ENCODE results near the gene GPHN.

GPHN gene

DNA sequence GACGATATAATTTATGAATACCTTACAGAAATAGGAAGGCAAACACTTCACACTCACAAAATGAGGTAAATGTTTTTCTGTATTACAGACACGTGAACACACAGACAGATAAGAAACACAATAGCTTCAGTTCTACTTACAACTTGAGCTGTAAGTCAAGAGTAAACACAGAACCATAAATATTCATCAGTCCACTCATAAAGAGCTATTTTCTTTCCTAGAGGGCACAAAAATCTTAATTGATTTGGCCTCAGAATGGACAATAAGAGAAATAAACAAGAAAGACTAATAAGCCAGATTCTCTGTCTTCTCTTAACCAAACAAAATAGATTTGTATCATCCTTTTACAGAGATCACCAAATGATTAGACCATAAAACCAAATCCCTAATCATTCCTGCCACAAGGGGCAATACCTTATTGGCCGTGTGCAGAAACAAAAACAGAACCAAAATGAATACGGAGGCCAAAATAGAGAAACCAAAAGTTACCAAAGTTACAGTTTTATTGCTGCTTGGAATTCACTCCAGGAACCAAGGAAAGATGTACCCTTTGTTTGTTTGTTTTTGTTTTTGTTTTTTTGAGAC is 643.2 kb downstream of the GPHN start:
- DNase-seq (ENCODE audit: low read depth in 2 of 2) = no peak

DNA sequence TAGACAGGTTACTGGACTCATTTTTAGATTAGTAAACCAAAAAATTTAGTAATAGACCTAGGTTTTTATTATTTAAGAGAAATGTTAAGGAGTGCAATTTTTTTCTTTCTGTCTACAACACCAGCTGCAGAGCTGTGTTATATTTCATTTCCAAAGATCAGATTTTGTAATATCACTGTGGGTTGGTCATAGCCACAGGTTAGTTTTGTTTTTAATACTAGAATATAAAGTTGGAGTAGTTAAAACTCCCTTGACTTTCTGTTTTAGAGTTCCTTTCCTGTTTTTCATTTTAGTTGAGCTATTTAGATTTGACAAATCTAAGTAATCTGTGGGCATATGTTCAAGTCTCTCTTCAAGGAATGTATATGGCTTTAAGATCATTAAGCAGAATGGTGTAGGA is 650.6 kb downstream of the GPHN start:
- no peak for DNase-seq (ENCODE audit: low read depth in 2 of 2)

DNA sequence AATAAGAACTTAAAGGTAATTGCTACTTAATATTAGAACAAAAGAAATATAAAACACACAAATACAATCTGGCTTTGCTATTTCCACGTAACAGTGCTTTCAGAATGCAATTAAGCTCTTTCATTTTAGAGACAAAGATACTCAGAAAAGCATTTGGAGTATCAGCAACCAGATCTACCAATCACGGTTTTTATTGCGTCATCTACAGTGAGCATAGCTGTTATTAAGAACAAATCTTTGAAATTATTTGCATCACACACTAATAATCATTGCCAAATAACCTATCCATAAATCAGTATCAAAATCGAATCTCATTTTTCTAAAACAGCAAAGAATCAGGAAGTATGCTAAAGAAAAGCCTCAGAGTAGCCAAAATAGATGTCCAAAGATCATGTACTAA is 654.4 kb downstream of the GPHN start:
- no peak for DNase-seq (ENCODE audit: low read depth in 2 of 2)

DNA sequence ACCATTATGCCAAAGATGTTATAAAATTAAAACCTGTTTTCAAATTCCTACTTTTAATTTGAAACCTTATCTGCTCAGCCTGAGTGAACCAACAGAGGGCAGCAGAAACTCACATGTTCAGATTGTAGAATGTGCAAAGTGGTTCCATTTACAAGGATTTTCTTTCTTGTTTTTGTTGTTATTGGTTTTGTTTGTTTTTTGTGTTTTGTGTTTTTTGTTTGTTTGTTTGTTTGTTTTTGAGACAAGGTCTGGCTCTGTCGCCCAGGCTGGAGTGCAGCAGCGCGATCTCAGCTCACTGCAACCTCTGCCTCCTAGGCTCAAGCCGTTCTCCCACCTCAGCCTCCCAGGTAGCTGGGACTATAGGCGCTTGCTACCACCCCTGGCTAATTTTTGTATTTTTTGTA is 658.5 kb downstream of the GPHN start:
- DNase-seq (ENCODE audit: low read depth in 2 of 2) = no peak

DNA sequence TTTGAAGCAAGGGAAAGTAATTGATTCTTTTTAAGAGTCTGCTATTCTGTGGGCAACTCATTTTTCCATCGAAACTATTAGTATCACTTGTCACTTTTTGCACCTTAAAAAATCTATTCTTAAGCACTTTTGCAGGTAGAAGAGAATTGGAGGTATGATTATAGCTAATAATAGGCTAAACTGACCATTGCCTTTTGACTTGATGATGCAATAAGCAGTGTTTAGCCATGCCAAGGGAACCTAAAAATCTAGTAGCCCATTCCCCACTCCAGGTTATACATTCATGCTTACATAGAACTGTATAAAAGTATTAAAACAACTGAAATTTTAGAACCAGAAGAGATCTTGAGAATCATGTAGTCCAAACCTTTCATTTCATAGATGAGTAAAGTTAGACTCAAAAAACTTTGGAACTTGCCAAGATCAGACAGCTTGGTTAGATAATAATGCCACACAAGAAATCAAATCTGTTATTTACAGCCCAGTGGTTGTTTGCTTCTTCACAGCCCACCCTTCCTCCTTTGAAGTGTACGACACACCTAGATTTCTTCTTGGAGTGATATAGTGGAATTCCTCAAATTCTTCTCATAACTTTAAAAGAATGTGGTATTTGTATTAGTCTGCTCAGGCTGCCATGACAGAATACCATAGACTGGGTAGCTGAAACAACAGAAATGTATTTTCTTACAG is 659.6 kb downstream of the GPHN start:
- no peak for DNase-seq (ENCODE audit: low read depth in 2 of 2)

DNA sequence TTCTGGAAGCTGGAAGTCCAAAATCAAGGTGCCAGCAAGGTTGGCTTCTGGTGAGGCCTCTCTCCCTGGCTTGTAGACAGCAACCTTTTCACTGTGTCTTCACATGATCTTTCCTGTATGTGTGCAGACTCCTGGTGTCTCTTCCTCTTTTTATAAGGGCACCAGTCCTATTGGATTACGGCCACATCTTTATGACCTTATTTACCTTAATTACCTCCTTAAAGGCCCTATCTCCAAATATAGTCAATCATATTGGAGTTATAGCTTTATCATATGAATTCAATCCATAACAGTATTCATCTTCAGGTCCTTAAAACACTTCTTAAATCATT is 660.1 kb downstream of the GPHN start:
- no peak for DNase-seq (ENCODE audit: low read depth in 2 of 2)

DNA sequence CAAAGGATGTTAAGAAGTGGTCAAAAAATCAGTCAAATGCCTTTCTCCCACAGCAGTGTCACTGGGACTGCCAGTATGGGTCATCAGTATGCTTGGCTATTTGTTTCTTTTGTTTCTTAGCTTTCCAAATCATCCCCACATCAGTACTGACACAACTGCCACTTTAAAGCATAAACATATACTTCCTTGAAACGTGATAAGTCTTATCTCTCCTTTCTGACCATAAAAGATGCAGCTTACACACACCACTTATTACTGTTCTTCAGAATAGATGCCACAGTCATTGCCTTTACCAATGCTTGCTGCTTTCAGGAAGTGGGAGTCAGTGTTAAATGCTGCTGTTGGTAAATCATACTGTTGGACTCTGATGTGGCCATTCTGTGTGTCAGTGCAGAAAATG is 662.7 kb downstream of the GPHN start:
- no peak for DNase-seq (ENCODE audit: low read depth in 2 of 2)

DNA sequence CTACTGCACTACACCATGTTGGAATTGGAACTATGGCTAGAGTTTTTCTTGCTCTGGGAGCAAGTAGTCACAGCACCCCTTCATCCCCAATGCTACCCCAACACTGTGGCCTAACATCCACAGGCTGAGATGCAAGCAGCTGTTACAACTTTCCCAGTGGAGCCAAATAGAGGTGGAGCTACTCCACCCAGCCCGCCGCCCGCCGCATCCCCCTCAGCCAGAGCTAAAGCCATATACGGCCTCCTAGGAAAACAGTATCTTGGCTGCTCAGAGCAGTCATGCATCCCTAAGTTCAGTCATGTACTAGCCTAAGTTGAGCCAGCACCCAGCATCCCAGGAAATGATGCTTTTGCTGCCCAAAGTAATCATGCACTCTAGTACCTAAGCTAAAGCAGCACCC is 664.1 kb downstream of the GPHN start:
- DNase-seq (ENCODE audit: low read depth in 2 of 2) = no peak

DNA sequence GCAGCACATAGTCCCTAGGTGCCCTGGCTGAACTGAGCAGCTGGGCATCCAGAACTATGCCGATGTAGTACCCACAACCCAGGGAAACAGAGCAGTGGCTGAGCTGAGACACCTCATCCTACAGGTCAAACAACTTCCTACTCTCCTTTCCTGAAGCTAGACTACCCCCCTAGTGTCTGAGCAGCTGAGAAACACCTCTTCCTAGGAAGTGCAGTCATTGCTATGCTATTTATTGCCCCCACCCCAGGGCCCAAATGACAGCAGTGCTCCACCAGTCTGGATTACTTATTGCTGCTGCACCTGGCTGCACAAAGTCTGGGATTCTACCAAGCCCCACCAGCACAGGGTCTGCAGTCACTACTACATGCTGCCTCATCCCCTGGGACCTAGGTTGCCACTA is 664.6 kb downstream of the GPHN start:
- no peak for DNase-seq (ENCODE audit: low read depth in 2 of 2)

DNA sequence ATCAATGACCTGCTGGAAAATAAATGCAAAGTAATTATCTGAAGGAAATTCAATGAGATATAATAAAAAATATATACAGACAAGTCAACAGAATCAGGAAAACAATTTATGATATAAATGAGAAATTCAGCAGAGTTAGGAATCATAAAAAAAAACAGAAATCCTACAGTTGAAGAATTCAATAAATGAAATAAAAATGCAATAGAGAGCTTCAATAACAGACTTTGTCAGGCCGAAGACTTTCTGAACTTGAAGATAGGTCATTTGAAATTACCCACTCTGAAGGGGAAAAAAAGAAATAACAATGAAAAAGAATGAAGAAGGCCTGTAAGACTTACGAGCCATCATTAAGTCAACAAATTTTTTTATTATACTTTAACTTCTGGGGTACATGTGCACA is 665.8 kb downstream of the GPHN start:
- DNase-seq (ENCODE audit: low read depth in 2 of 2) = no peak

DNA sequence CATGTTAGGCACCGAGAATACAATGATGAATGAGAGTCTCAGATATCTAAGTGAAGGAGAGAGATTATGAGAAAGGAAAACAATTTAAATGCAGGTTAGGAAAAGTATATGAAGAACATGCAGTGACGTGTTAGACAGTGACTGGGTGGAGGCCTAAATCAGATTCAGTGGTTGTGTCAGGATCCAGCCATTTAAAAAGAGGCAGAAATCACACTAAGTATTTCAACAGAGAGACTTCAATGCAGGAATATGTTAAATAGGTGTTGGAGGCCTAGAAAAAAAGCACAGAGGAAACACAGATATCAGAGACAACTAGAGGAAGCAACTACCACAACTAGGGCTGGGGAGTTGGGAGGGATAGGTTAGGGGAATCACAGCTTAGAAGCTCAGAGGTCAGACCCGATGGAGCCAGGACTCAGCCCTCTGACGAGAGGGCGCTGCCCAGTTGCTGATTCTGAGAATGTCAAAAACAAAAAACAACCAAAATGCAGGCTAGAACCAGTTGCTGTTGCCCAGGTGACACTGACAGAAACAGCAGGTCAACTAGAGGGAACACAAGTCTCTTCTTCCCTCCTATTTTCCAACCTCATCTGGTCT is 678.3 kb downstream of the GPHN start:
- no peak for DNase-seq (ENCODE audit: low read depth in 2 of 2)

DNA sequence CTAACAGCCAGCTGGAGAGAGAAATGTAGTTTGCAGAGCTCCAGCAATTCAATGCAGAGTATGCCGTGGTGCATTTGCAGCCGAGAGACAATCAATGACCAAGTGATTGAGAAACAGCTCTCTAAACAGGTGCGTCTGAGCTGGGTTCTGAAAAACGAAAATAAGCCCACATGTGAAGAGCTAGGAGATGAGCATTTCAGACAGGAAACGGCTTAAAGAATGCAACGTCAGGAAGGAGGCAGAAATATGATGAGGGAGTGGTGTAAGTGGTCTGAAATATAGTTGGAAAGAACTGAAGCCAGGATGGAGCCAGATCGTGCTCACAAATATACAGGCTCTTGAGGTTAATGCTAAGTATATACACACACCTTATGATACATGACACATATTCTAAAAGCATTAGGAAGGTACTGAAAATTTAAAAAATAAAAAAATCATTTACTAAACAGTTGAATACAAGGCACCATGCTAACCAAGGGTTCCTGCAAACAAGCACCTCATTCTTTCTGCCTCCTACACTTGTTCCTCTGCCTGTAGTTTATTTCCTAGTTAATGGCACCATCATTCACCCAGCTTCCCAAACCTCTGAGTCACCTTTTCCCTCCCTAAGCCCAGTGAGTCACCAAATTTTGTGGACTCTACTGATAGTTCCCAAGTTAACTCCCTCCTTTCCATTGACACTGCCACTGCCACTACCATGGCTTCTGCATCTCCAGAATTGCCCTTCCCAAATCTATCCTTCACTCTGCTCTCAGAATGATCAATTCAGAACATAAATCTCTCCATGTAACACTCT is 679.0 kb downstream of the GPHN start:
- DNase-seq (ENCODE audit: low read depth in 2 of 2) = no peak

DNA sequence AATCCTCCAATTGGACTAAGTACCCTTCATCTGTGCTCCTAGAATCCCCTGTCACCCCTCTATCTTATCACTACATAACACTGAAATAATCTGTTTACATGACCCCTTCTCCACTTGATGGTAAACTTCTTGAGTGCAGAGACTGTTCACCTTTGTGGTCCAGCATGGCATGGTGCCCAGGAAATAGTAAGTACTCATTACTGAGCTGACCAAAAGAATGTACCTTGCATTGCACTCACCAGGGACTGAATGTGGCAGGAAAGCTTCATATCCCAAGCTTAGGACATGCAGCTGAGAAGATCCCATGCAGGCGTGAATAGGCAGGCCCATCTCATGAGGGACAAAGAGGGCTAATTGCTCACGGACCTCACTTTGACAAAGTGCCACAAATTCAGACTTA is 679.9 kb downstream of the GPHN start:
- DNase-seq (ENCODE audit: low read depth in 2 of 2) = no peak

DNA sequence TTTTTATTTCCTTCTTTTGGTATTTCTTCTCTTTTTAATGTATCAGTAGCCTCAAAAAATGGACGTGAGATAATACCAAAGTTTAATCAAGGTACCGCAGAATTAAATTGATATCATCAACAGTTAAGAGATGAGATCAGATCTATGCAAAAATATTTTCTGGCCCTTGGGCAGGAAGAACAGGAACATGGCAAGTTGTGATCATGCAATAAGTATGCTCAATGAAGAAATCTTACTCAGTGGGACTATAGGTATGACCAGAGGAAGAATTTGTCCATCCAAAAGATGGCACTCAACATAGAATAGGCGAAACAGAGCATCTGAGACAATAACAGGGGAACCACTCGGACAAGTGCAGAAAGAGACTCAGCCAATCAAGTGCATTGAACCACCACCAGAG is 680.4 kb downstream of the GPHN start:
- DNase-seq (ENCODE audit: low read depth in 2 of 2) = no peak

DNA sequence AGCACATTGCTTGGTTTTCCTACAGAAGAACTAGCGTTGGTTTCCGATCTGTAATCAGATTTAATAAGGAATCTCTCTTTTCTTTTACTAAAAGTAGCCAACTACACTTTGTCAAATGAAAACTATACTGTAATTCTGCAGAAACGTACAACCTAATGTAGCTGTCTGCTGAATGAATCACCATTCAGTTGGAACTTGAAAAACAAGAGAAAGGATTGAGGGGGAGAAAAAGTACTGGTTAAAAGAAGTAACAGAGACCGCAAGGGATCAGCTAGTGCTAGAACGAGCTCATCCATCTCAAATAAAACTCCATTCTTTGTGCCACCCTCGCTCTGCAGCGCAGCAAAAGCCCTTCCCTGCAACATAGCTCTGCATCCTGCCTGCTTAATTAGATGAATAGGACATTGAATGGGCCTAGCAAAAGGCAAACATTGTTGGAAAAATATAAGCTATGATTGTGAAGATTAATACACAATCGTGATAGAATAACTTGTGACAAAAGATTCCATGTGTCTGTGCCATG is 683.9 kb downstream of the GPHN start:
- no peak for DNase-seq (ENCODE audit: low read depth in 2 of 2)

DNA sequence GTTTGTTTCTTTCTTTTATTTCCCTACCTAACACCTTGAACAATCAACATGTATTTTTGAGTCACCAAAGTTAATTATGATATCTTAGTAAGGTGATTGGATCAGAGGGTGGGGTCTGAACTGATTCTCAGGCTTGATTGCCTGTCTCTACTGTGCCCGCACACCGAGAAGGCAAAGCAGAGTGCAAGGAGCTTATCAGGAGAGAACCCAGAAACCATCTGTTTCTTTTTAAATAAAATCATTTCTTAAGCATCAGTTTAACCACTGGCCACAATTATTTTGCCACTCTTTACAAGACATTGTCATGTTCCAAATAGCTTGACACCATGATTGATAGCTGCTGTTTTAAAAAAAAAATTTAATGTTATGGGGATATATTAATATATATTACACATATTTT is 684.4 kb downstream of the GPHN start:
- no peak for DNase-seq (ENCODE audit: low read depth in 2 of 2)

DNA sequence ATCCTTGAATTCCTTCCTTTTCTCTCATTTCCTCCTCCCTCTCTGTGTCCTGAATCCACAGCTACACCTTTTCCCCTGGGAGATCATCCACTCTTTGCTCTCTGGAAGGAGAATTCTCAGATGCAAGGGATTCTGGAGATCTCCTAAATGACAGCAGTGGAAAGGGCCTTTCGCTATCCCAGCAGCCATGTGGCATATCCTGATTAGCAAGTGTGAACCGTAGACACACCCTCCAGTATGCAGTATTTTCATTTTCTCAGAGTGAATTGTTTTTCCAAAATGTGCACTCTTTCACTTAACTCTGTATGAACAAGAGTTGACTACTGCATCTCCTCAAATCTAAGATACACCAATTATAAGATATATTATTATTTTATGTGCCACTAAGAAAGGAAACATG is 687.3 kb downstream of the GPHN start:
- no peak for DNase-seq (ENCODE audit: low read depth in 2 of 2)

DNA sequence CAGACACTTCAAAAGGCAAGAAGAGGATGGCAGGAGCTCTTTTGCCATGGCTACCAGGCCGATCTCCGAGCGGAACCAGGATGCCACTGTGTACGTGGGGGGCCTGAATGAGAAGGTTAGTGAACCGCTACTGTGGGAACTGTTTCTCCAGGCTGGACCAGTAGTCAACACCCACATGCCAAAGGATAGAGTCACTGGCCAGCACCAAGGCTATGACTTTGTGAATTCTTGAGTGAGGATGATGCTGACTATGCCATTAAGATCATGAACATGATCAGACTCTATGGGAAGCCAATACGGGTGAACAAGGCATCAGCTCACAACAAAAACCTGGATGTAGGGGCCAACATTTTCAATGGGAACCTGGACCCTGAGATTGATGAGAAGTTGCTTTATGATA is 691.1 kb downstream of the GPHN start:
- DNase-seq (ENCODE audit: low read depth in 2 of 2) = no peak

DNA sequence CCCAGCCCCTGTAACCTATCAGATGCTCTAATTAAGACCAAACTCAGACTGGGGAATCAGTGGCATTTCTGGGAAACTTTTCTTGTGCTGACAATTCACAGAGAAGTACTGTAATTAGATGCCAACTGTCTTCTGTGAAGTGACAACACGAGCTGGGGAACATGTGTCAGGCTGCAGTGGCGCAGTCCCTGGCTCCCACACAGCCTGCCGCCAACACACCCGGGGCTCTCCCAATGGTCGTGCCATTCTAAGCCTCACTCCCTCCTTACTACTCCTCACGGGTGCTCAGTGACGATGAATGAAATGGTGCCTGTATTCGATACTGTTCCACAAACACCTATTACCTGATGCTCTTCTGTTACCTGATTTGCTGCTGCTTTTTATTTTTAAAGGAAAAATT is 699.9 kb downstream of the GPHN start:
- DNase-seq (ENCODE audit: low read depth in 2 of 2) = no peak

DNA sequence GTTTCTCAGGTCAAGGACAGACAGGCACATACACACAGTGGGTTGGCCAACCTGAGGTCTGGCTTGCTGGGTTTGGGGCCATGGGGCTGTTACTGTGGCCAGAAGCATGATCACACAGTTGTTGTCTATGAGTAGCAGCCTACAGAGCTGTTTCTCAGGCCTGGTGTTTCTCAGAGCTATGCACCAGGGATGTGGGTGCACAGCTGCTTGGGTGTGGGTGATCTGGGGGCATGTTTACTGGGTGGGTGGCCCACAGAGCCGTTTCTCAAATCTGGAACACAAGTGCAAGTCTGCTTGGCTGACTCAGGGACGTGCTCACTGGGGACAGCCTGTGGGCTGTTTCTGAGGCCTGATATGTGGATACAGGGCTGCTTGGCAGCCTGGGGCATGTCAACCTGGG is 710.2 kb downstream of the GPHN start:
- DNase-seq (ENCODE audit: low read depth in 2 of 2) = no peak

DNA sequence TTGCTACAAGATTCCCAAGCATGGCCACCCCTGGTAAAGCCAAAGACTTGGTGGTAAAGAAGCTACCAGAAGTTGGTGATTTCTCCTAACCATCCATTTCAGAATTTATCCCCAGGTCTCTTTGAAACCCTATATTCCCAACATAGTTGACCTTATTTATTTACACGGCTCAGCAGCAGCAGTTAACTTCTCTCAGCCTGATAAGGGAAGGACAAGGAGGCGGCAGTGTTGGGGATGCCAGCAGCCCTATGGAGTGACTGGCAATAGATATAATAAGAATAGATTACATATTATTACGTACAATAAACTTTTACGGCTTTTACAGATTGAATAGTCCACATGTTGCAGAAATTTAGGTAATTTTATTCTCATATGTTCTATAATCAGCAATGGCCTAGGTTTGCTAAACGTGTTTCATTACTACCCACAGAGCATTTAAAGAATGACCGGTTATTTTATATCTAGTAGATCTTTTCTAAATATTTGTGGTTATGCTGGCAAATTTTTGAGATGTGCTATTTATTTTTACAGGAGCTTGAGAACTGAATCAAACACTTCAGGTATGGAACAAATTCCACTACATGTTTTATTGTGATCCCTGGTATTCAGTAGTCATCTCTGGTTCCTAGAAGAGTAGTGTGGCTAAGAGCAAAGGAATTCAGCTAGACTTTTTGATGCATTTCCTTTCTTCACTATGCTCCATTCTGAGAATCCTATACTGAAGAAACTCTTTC is 713.5 kb downstream of the GPHN start:
- DNase-seq (ENCODE audit: low read depth in 2 of 2) = no peak

DNA sequence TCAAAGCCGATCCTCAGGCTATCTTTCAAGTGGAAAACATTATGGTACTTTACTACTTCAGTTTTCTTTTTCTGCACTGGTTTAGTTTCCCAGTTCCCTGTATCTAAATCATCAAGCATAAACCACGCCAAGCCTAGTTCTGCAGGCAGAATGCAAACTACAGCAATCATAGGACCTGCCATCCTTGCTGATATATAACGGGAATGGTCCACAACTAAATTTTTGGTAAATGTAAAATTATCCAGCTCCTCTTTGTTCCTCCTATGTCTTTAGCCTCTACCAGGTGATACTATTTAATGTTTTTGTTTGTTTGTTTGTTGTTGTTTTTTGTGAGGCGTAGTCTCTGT is 714.0 kb downstream of the GPHN start:
- DNase-seq (ENCODE audit: low read depth in 2 of 2) = no peak
